Heart left ventricle (tissue), 13 donors: ENCODE data around the gene SSBP3.

Source experiments
- CTCF ChIP-seq, 12 donors: fragments of 200-600 bp; sonication (generic) in 4 of 12; IDR thresholded peaks; one replicate each; pipeline versions ENCODE4 v1.5.0 to v1.8.0; 2018 to 2022; ENCODE audit warnings: antibody characterized with exemption in 12 of 12, mild to moderate bottlenecking in 5 of 12
- POLR2A ChIP-seq, 2 donors: fragments of 450-650 bp; IDR thresholded peaks; one replicate each; pipeline ENCODE4 v1.6.1; 2017; ENCODE audit warnings: antibody characterized with exemption in 2 of 2, mild to moderate bottlenecking in 2 of 2, moderate library complexity in 2 of 2
- donor health status: ischemic (EF 13 %, LVEDD 7.1; RV severe dilation, severe dysfunction).
- donor health status: DM: no; HTN: yes; CAD: no.
- donor health status: DM: no; HTN: no; CAD: no.
- donor health status: ischemic (EF 25% LVEDD 6.9; RV normal size, moderate dysfunction).
- donor health status: ischemic (EF 25% LVEDD 5.7; RV mildly dilated, moderate dysfunction).
- donor health status: ischemic (EF 35%, LVEDD 5.7; RV mildly dilated, moderate dysfunction).
- donor health status: nonischemic (EF 11% LVEDD 7.7; RV severe dilation, severe dysfunction).
- donor health status: DM: yes; HTN: yes; CAD: no.
- donor health status: PGD.
- donor health status: ischemic (EF 29% LVEDD 5.4; RV normal size, mild dysfunction).
- donor health status: nonischemic (EF 23%, LVEDD 6.1; RV moderate dilation, normal function).

- no peak for TF ChIP-seq CTCF (IDR thresholded peaks at IDR 0.05)
- TF ChIP-seq POLR2A (IDR thresholded peaks at IDR 0.05), result no peak
Measured at GRCh38 chr1:54298284-54299033, 107.7 kb downstream of the SSBP3 start.
